Neuronal stem cell (in vitro differentiated cells): Measurements from ENCODE around the gene MED16.
A peak's percentile ranks its signal among the peaks of the same experiment; 100 is the strongest.

Experiments
- DNase-seq: peaks from one replicate; pipeline ENCODE4 v3.0.0-alpha.2; 2013; ENCODE audit warnings: low spot score
- H2AFZ ChIP-seq: one replicate; pipeline ENCODE4 v1.6.1; 2013; ENCODE audit warnings: mild to moderate bottlenecking, low read length, inconsistent platforms
- H2AK5ac ChIP-seq: 2 replicates; pipeline ENCODE4 v1.6.1; 2013; ENCODE audit warnings: low read depth, mild to moderate bottlenecking, inconsistent platforms, low read length, moderate library complexity, mixed read lengths
- H2BK120ac ChIP-seq: 2 replicates; pipeline ENCODE4 v1.6.1; 2013; ENCODE audit warnings: low read depth, mild to moderate bottlenecking, inconsistent platforms, low read length, moderate library complexity, mixed read lengths
- H2BK12ac ChIP-seq: one replicate; pipeline ENCODE4 v1.6.1; 2013; ENCODE audit warnings: low read length, inconsistent platforms
- H2BK15ac ChIP-seq: 2 replicates; pipeline ENCODE4 v1.6.1; 2013; ENCODE audit warnings: mild to moderate bottlenecking, low read length, inconsistent platforms, mixed read lengths
- H2BK5ac ChIP-seq: one replicate; pipeline ENCODE4 v1.6.1; 2013; ENCODE audit warnings: inconsistent platforms, mild to moderate bottlenecking, low read length, moderate library complexity
- H3K14ac ChIP-seq: one replicate; pipeline ENCODE4 v1.6.1; 2013; ENCODE audit warnings: low read length, inconsistent platforms
- H3K18ac ChIP-seq: 2 replicates; pipeline ENCODE4 v1.6.1; 2013; ENCODE audit warnings: low read length, inconsistent platforms
- H3K23ac ChIP-seq: 2 replicates; pipeline ENCODE4 v1.6.1; 2013; ENCODE audit warnings: low read depth, mild to moderate bottlenecking, mixed read lengths, low read length, inconsistent platforms; ENCODE audit not compliant: poor library complexity
- H3K27ac ChIP-seq: replicated peaks from 3 replicates; pipeline ENCODE4 v1.5.1; 2013; ENCODE audit warnings: low read length, inconsistent platforms
- H3K27me3 ChIP-seq, 3 experiments: 2 replicates each; pipeline ENCODE4 v1.6.1; 2013; ENCODE audit warnings: low read length in 3 of 3, mild to moderate bottlenecking in 2 of 3, inconsistent platforms in 1 of 3, low read depth in 1 of 3, mixed read lengths in 1 of 3, moderate library complexity in 1 of 3; ENCODE audit not compliant: control insufficient read depth in 3 of 3, insufficient read depth in 3 of 3
- H3K36me3 ChIP-seq, 2 donors: replicated peaks in 1 of 2; 2 replicates each; pipeline ENCODE4 v1.6.1; 2013; ENCODE audit warnings: low read length in 2 of 2; ENCODE audit not compliant: control insufficient read depth in 2 of 2, insufficient read depth in 2 of 2
- H3K4ac ChIP-seq: 2 replicates; pipeline ENCODE4 v1.6.1; 2013; ENCODE audit warnings: inconsistent platforms, mild to moderate bottlenecking, low read length, moderate library complexity
- H3K4me1 ChIP-seq, 2 donors: 1 replicate in 1 of 2; 2 replicates in 1 of 2; pipeline ENCODE4 v1.6.1; 2013; ENCODE audit warnings: low read length in 2 of 2, low read depth in 1 of 2; ENCODE audit not compliant: control insufficient read depth in 2 of 2, insufficient read depth in 1 of 2
- H3K4me2 ChIP-seq: one replicate; pipeline ENCODE4 v1.6.1; 2013; ENCODE audit warnings: mild to moderate bottlenecking, low read length, inconsistent platforms; ENCODE audit not compliant: insufficient read depth, poor library complexity, severe bottlenecking
- H3K4me3 ChIP-seq, 2 donors: 2 replicates each; pipeline ENCODE4 v1.5.1; 2013; ENCODE audit warnings: low read length in 2 of 2, mild to moderate bottlenecking in 2 of 2, inconsistent platforms in 1 of 2, moderate library complexity in 1 of 2
- H3K79me1 ChIP-seq: one replicate; pipeline ENCODE4 v1.6.1; 2013; ENCODE audit warnings: low read depth, mild to moderate bottlenecking, inconsistent platforms, low read length, moderate library complexity
- H3K9ac ChIP-seq: one replicate; pipeline ENCODE4 v1.6.1; 2013; ENCODE audit warnings: mild to moderate bottlenecking, low read depth, low read length, inconsistent platforms; ENCODE audit not compliant: poor library complexity
- H3K9me3 ChIP-seq, 2 donors: replicated peaks in 1 of 2; 2 replicates each; pipeline versions ENCODE3 to v1.6.1; 2013; ENCODE audit warnings: low read length in 2 of 2, mild to moderate bottlenecking in 2 of 2, inconsistent platforms in 1 of 2, low read depth in 1 of 2, mixed read lengths in 1 of 2, moderate library complexity in 1 of 2; ENCODE audit not compliant: control insufficient read depth in 2 of 2, insufficient read depth in 1 of 2
- H4K8ac ChIP-seq: one replicate; pipeline ENCODE4 v1.6.1; 2013; ENCODE audit warnings: low read depth, mild to moderate bottlenecking, inconsistent platforms, low read length, moderate library complexity
- H4K91ac ChIP-seq: one replicate; pipeline ENCODE4 v1.6.1; 2013; ENCODE audit warnings: low read length, low read depth, mild to moderate bottlenecking, inconsistent platforms; ENCODE audit not compliant: poor library complexity
- WGBS, 2 donors: extraction: QIAGEN DNeasy Blood & Tissue Kit; methylation state at CpG; one replicate each; pipeline ENCODE4 v1.1.7; 2013; ENCODE audit warnings: missing lambda C conversion rate in 2 of 2, mixed read lengths in 1 of 2; ENCODE audit not compliant: insufficient read length in 2 of 2, insufficient replicate concordance in 1 of 2; ENCODE audit errors: extremely low coverage in 2 of 2; 5-methylcytosine and 5-hydroxymethylcytosine counted together

Gene MED16

DNA sequence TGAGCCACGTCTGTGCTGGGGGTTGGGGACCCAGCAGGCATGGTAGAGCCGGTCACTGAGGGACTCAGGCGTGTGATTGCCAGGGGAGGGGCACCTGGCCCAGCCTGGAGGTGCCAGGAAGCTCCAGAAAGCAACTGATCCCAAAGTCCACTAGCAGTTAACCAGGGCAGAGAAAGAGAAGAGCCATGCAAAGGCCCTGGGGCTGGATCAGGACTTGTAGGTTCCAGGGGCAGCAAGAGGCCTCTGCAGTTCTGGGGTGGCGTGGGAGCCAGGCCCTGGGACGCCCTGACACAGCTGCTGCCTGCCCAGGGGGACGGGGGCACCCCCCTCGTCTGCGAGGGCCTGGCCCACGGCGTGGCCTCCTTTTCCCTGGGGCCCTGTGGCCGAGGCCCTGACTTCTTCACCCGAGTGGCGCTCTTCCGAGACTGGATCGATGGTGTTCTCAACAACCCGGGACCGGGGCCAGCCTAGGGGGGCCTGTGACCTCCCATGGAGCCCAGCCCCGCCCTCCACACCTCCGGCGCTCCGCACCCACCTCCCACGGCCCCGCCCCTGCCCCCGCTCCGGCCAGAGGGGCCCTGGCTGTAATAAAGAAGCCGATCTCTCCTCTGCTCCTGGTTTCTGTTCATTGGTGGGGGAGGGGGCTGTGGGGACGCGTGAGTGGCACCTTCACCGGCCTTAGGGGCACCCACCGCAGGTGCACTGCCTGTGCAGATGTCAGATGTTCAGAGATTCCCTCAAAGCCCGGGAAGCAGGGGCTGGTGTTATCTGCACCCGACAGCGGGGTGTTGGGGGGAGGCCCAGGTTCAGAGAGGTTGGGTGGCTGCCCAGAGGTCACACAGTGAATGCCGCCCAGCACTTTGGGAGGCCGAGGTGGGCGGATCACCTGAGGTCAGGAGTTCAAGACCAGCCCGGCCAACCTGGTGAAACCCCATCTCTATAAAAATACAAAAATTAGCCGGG is 61.3 kb downstream of the MED16 start:
- no peak for DNase-seq
- H3K9me3 ChIP-seq, result no peaks in the 10 kb centered on the region
- no peak overlapping the region for H2BK15ac ChIP-seq
- H3K27me3 ChIP-seq, result no peaks in the 10 kb centered on the region
- peaks cover 0 to 3% of the 10 kb centered on the region in 2 donors for H3K4me1 ChIP-seq
- no peak overlapping the region for H2AFZ ChIP-seq
- no peak overlapping the region for H3K23ac ChIP-seq
- WGBS, 2 donors, result no CpG with 5 or more reads among the region's 38 CpGs
- no peaks in the 10 kb centered on the region for H3K79me1 ChIP-seq
- H3K36me3 ChIP-seq, result no peaks in the 10 kb centered on the region
- no peak overlapping the region for H3K9ac ChIP-seq
- H4K8ac ChIP-seq, result no peak overlapping the region
- H3K27ac ChIP-seq, result no peak overlapping the region
- peak overlapping the region; percentile 90 for H2AK5ac ChIP-seq
- H3K4me3 ChIP-seq, result no peak overlapping the region
- no peak overlapping the region for H3K14ac ChIP-seq
- H2BK12ac ChIP-seq, result no peak overlapping the region
- peak overlapping the region; percentile 61 for H2BK120ac ChIP-seq
- peak overlapping the region; percentile 66 for H2BK5ac ChIP-seq
- no peak overlapping the region for H3K4ac ChIP-seq
- H4K91ac ChIP-seq, result no peak overlapping the region
- no peak overlapping the region for H3K4me2 ChIP-seq
- H3K18ac ChIP-seq, result peak overlapping the region; percentile 35

DNA sequence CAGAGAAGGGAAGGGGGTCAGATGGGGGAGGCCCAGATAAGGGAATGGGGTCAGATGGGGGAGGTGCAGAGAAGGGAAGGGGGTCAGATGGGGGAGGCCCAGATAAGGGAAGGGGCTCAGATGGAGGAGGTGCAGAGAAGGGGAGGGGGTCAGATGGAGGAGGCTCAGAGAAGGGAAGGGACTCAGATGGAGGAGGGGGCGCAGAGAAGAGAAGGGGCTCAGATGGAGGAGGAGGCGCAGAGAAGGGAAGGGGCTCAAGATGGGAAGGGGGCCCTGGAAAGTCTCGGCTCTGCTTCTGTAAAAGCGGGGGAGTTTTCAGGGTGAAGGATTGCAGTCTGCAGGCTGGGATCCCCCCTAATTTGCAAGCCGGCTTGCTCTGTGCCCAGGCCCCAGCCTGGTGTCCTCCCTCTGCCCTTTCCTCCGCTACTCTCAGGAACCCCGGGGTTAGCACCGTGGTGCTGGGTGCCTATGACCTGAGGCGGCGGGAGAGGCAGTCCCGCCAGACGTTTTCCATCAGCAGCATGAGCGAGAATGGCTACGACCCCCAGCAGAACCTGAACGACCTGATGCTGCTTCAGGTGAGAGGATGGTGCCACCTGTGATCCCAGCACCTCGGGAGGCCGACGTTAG is 63.7 kb downstream of the MED16 start:
- no CpG with 5 or more reads among the region's 18 CpGs for WGBS, 2 donors
- Histone ChIP-seq H3K36me3 (no peaks in the 10 kb centered on the region), H3K23ac (peak overlapping the region; percentile 89)

DNA sequence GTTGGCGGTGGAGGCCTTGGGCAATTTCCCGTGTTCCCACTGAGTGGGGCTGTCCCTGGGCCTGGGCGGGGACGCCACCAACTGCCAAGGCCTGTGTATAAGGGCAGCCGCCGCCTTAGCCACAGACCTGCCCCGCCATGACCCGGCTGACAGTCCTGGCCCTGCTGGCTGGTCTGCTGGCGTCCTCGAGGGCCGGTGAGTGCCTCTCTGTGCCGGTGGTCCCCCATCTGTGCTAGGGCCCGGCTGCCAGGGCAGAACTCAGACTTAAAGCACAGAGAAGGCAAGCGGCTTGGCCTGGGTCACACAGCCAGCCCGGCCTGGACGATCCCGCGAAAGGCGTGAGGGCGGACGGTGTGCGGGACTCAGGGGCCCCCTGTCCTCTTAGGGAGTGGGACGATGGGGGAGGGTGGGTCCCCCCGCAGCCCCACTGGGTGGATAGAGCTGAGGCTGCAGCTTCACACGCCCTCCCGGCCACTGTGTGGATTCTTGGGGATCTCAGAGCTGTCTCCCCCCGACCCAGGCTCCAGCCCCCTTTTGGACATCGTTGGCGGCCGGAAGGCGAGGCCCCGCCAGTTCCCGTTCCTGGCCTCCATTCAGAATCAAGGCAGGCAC is 65.2 kb downstream of the MED16 start, which contains the start of gene AZU1:
AZU1 (plus strand) TSS at position 128 of the 612 bp plus-strand sequence; CDS start at position 138, 10 bp downstream.
- H3K14ac ChIP-seq, result peak within 1 kb of the TSS; percentile 38
- no peak within 1 kb of the TSS for H2AFZ ChIP-seq
- peak within 1 kb of the TSS; percentile 85 for H2BK15ac ChIP-seq
- H3K9ac ChIP-seq, result peak within 1 kb of the TSS; percentile 4
- H2BK5ac ChIP-seq, result no peak within 1 kb of the TSS
- no peak within 1 kb of the TSS for H3K4ac ChIP-seq
- WGBS, 2 donors, result no CpG with 5 or more reads among the region's 33 CpGs
- H3K23ac ChIP-seq, result peak within 1 kb of the TSS; percentile 73
- H4K91ac ChIP-seq, result no peak within 1 kb of the TSS
- H3K4me3 ChIP-seq, result no peak within 1 kb of the TSS
- no peaks in the 10 kb centered on the region for H3K36me3 ChIP-seq
- H2AK5ac ChIP-seq, result peak within 1 kb of the TSS; percentile 97
- H2BK12ac ChIP-seq, result peak within 1 kb of the TSS; percentile 30
- no peaks in the 10 kb centered on the region for H3K9me3 ChIP-seq
- DNase-seq, result no peak
- H2BK120ac ChIP-seq, result no peak within 1 kb of the TSS
- no peak within 1 kb of the TSS for H3K27ac ChIP-seq
- no peaks in the 10 kb centered on the region for H3K27me3 ChIP-seq
- H3K79me1 ChIP-seq, result no peaks in the 10 kb centered on the region
- H4K8ac ChIP-seq, result no peak within 1 kb of the TSS
- peaks cover 4% of the 10 kb centered on the region in 2 donors for H3K4me1 ChIP-seq
- no peak within 1 kb of the TSS for H3K4me2 ChIP-seq
- peak within 1 kb of the TSS; percentile 35 for H3K18ac ChIP-seq

More for the DNA sequence above, 63.7 kb downstream of the MED16 start:
- H4K8ac ChIP-seq, result no peak overlapping the region
- peak overlapping the region; percentile 81 for H3K18ac ChIP-seq
- no peak overlapping the region for H2BK5ac ChIP-seq
- no peak overlapping the region for H2BK12ac ChIP-seq
- no peak overlapping the region for H3K4me3 ChIP-seq
- no peak overlapping the region for H3K4me2 ChIP-seq
- peak overlapping the region; percentile 78 for H2BK15ac ChIP-seq
- H3K27ac ChIP-seq, result no peak overlapping the region
- no peaks in the 10 kb centered on the region for H3K9me3 ChIP-seq
- H2AK5ac ChIP-seq, result peak overlapping the region; percentile 48
- H3K4ac ChIP-seq, result no peak overlapping the region
- DNase-seq, result no peak
- H3K9ac ChIP-seq, result no peak overlapping the region
- H3K4me1 ChIP-seq, result no peaks in the 10 kb centered on the region
- H3K27me3 ChIP-seq, result no peaks in the 10 kb centered on the region
- no peak overlapping the region for H2BK120ac ChIP-seq
- H2AFZ ChIP-seq, result no peak overlapping the region
- no peak overlapping the region for H4K91ac ChIP-seq
- peak overlapping the region; percentile 56 for H3K14ac ChIP-seq
- no peaks in the 10 kb centered on the region for H3K79me1 ChIP-seq
